ENCODE data around the gene ZAP70. TPM values are rescaled to one million over a fixed set of nuclear protein-coding genes. Genes with fewer than 3 reads are reported as not detected.

ZAP70 gene
- total and polyA plus RNA-seq, 2 donors (not counting 1 experiment from before 2014, with no cell fraction given): 3.4 to 20.5 TPM

GRCh38 chr2:97673182-97673914, 40.0 kb upstream of the ZAP70 start:
- no peak for ATAC-seq (ENCODE audit: low read depth)
- Histone ChIP-seq H3K36me3 (replicated peaks in 1 of 2; ENCODE audit: control extremely low read depth in 1 of 2, control insufficient read depth in 1 of 2, extremely low read depth in 1 of 2, insufficient read depth in 2 of 2, low read length in 1 of 2) (no peaks in the 10 kb centered on the region), H3K4me3 (ENCODE audit: control extremely low read depth in 1 of 5, extremely low read depth in 1 of 5, insufficient read depth in 1 of 5, low read depth in 2 of 5, low read length in 4 of 5) (no peak overlapping the region), H3K27me3 (replicated peaks in 1 of 4; ENCODE audit: control extremely low read depth in 1 of 4, control insufficient read depth in 3 of 4, insufficient read depth in 4 of 4, low read length in 3 of 4) (no peaks in the 10 kb centered on the region), H3K4me1 (ENCODE audit: control insufficient read depth in 2 of 2, insufficient read depth in 2 of 2, low read length in 2 of 2) (peaks cover 0 to 10% of the 10 kb centered on the region in 2 donors), H4K20me1 (ENCODE audit: control insufficient read depth, insufficient read depth, low read length, poor library complexity, severe bottlenecking) (no peaks in the 10 kb centered on the region), H3K9ac (ENCODE audit: low read length) (no peak overlapping the region), H3K9me3 (ENCODE audit: control extremely low read depth in 1 of 3, control insufficient read depth in 2 of 3, insufficient read depth in 1 of 3, low read length in 2 of 3) (no peaks in the 10 kb centered on the region), H3K4me2 (replicated peaks; ENCODE audit: low read depth, low read length, poor library complexity, severe bottlenecking) (no peak overlapping the region), H3K79me2 (ENCODE audit: control insufficient read depth, insufficient read depth, low read length) (no peaks in the 10 kb centered on the region), H3K27ac (ENCODE audit: low read length in 2 of 2) (no peak overlapping the region), H2AFZ (ENCODE audit: insufficient read depth, low read depth, low read length, poor library complexity, severe bottlenecking) (no peak overlapping the region)
- Mint-ChIP-seq H3K4me1 (peaks cover 6% of the 10 kb centered on the region), H3K27ac (no peak overlapping the region), H3K4me3 (no peak overlapping the region), H3K27me3 (no peaks in the 10 kb centered on the region), H3K9me3 (ENCODE audit: insufficient read depth) (no peaks in the 10 kb centered on the region)
- no peak for DNase-seq
- 100% methylated on average over 1 of the region's 9 CpGs for WGBS (ENCODE audit: insufficient coverage)
- POLR2A ChIA-PET: interaction anchor here (0.6 kb wide), 1 partner anchor 1052 kb away, joined by 3 read pairs; no protein-coding TSS in a partner anchor
- CTCF ChIA-PET: interaction anchor here (1.5 kb wide), 1 partner anchor 9 kb away, joined by 5 read pairs; the partner anchor contains the start of gene ACTR1B
- intact Hi-C loops (cut with micrococcal nuclease): no loop called here
- TF ChIP-seq EZH2 (IDR thresholded peaks at IDR 0.05; ENCODE audit: borderline replicate concordance, insufficient read depth, low read depth, low read length, poor library complexity, severe bottlenecking) (no peak), CTCF (IDR thresholded peaks at IDR 0.05) (no peak)

GRCh38 chr2:97673915-97674283, 39.5 kb upstream of the ZAP70 start:
- Histone ChIP-seq H3K27ac (ENCODE audit: low read length in 2 of 2) (no peak overlapping the region), H3K4me1 (ENCODE audit: control insufficient read depth in 2 of 2, insufficient read depth in 2 of 2, low read length in 2 of 2) (peaks cover 0 to 10% of the 10 kb centered on the region in 2 donors), H3K9ac (ENCODE audit: low read length) (no peak overlapping the region), H4K20me1 (ENCODE audit: control insufficient read depth, insufficient read depth, low read length, poor library complexity, severe bottlenecking) (no peaks in the 10 kb centered on the region), H3K9me3 (ENCODE audit: control extremely low read depth in 1 of 3, control insufficient read depth in 2 of 3, insufficient read depth in 1 of 3, low read length in 2 of 3) (no peaks in the 10 kb centered on the region), H3K4me2 (replicated peaks; ENCODE audit: low read depth, low read length, poor library complexity, severe bottlenecking) (no peak overlapping the region), H3K27me3 (replicated peaks in 1 of 4; ENCODE audit: control extremely low read depth in 1 of 4, control insufficient read depth in 3 of 4, insufficient read depth in 4 of 4, low read length in 3 of 4) (no peaks in the 10 kb centered on the region), H3K4me3 (ENCODE audit: control extremely low read depth in 1 of 5, extremely low read depth in 1 of 5, insufficient read depth in 1 of 5, low read depth in 2 of 5, low read length in 4 of 5) (no peak overlapping the region), H3K79me2 (ENCODE audit: control insufficient read depth, insufficient read depth, low read length) (no peaks in the 10 kb centered on the region), H3K36me3 (replicated peaks in 1 of 2; ENCODE audit: control extremely low read depth in 1 of 2, control insufficient read depth in 1 of 2, extremely low read depth in 1 of 2, insufficient read depth in 2 of 2, low read length in 1 of 2) (no peaks in the 10 kb centered on the region), H2AFZ (ENCODE audit: insufficient read depth, low read depth, low read length, poor library complexity, severe bottlenecking) (no peak overlapping the region)
- H3K27ac Mint-ChIP-seq: no peak overlapping the region
- ATAC-seq (ENCODE audit: low read depth): no peak
- no peak overlapping the region for H3K4me3 Mint-ChIP-seq
- TF ChIP-seq CTCF (IDR thresholded peaks at IDR 0.05) (no peak), EZH2 (IDR thresholded peaks at IDR 0.05; ENCODE audit: borderline replicate concordance, insufficient read depth, low read depth, low read length, poor library complexity, severe bottlenecking) (no peak)
- POLR2A ChIA-PET: no interaction called here
- DNase-seq: no peak
- H3K4me1 Mint-ChIP-seq: peaks cover 6% of the 10 kb centered on the region
- no peaks in the 10 kb centered on the region for H3K27me3 Mint-ChIP-seq
- no peaks in the 10 kb centered on the region for H3K9me3 Mint-ChIP-seq (ENCODE audit: insufficient read depth)
- 27% methylated on average over 8 of the region's 8 CpGs for WGBS (ENCODE audit: insufficient coverage)
- CTCF ChIA-PET: no interaction called here
- intact Hi-C loops (cut with micrococcal nuclease): no loop called here
